Bone marrow (tissue), 2 donors: ENCODE data around the gene SNX27.
"Not testable (repeated sequence)": the region's sequence is repeated elsewhere in the genome, so short reads cannot be mapped to it uniquely, and the experiment has no call there.

Source experiments
- DNase-seq, 2 donors: peaks; one replicate each; lab custom pipeline; 2025; lab: John Stamatoyannopoulos, UW

SNX27 gene

DNA sequence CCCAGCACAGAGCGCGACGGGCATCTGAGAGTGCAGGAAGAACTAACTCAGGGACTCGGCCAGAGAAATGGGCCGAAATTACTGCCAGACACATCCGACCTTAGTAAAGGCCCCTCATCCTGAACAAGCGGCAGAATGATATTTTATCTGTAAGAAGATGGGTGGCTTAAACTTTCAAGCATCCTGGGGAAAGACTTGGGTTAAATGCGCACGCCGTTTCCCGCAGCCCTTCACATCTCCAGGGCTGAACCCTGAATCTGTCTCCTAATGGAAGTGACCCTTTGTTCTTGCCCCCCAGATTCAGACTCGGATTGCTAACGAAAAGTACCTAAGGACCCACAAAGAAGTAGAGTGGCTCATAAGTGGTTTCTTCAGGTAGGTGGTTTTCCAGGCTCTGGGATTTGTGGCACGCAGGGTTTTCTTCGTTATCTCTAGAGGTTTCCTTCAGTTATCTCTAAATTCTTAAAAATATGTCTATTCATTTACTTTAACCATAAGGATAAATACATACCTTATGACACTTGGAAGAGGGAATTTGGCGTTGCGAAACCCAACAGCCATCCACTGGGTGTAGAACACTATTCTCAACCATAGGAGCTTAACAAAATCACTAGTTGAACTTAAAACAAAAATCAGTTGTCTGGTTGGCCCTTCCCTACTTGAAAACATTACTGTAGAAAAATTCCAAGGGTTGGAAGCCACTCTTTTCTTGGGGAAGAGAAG is 110.1 kb downstream of the SNX27 start:
- no peak for DNase-seq

DNA sequence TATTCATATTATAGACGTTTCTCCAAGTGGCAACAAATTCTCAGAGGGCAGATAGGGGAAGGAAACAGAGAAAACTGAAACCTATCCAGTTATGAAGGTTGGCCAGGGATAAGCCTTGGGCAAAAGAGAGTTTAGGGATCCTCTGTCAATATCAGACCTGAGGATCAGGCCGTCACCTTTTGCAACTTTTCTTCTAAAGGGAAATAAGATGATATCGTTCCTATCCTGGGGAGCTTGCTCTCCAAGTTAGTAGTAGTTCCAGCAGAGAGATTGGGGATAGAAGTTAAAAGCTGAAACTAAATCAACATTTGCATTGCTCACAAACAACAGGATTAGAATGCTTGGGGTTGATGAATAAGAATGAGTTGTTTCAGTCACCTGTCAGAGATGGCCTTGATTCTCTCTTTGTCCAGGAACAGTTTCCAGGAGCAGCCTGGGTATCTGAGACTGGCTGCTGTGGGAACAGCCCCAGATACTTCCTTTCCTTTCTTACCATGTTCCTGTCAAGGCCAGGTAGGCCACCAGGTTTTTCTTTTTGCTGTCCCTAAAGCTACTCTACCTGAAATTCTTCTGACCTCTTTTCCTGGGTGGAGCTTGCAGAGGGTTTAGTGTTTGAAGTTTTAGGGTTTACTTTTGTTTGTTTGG is 112.0 kb downstream of the SNX27 start:
- no peak for DNase-seq

DNA sequence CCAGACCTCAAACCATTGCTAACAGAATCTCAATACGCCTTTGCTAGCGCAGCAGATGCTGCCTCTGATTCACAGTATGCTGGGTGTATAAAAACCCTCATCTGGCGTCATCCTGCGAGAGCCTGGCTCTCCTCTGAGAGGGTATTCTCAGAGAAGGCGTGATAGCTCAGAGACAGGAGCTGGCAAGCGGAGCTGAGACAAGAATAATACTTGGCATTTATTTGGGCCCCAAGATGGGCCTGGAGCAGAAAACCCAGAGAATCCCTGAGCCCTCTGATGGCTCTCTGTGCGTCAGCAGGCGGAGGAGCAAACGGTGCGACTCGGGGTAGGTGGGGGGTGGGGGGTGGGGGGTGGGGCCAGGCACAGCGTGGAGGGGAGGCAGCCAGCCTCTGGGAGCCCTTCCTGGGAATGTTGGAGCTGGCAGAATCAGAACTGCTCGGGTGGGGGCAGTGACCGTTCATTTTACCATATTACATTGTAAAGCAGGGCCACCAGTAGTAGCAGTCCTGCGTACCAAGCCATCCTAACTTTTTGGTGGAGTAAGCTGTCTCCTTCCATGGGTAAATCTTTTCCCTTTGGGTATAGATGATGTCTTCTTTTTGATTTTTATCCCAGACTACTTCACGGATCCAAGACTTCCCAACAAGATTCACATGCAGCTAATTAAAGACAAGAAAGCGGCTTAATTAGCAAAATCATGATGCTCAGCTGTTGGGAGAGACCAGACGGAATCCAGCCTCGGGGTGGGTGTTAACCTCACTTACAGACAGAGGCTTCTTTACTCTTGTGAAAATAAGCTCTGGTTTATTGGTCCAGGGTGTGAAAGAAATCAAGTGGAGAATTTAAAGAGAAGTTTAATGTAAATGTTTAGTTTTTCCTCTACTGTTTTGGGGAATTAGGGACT is 116.6 kb downstream of the SNX27 start:
- DNase-seq: no peak

DNA sequence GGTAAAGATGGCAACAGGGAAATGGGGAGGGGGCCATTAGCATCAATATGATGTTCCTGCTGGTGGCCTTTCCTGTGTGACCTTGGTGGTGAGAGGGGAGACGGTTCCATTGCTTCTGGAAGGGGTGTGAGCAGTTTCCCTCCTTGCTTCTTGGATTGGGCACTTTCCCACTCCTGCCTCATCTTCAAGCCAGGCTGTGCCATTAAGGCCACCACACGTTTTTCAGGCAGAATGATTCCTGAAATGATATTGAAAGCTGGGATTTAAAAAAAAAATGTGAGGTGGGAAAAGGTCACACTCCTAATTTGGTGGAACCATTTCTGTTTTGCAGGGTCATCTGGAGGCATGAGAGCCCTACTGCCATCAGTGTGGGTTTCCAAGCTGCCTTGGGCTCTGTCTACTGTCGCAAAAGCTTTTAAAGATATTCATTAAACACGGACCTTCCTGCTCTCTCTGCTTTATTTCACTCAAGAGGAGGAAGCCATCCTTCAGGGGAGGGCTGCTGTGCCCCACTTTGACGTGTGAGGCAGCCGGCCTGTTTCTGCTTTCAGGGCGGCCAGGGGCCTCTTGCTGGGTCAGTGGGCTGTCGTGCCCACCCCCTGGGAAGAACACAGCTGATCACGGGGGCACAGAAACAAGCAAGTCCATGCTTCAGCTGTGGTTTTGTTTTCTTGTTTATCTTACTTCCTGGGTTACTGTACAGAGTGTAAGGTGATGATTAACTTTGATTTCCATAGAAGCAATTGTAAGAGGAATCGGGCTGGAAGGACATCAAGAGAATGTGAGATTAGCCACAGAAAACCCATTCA is 117.5 kb downstream of the SNX27 start:
- no peak for DNase-seq

DNA sequence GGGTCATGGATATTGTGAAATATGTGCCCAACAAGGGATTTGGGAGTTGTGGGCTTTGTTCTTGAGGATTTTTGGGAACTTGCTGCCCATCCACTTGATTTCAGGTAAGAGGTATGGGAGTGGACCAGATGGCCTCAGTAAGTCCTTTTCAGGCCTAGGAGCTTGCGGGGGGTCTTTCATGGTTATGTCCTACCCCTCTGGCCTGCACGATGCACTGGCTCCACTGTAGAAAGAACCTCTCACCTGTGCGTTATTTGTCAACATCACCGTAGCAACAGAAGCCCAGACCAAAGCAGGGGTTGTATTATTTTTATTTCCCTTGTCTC is 118.1 kb downstream of the SNX27 start:
- no peak for DNase-seq

DNA sequence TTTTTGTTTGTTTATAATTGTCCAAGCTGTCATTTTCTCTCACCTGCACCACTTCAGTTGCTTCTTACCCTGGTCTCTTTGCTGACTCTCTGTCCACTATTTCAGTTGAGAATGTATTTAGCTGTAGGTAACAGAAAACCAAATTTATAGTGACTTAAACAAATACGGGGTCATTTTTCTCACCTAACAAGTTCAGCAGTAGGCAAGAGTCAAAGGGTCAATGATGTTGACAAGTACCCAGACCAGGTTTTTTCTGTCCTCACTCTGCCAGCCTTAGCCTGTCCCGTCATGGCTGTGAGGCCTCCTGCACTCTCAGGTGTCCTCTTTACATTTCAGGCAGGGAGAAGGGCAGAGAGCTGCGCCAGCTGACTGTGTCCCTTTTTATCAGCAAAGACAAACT is 121.3 kb downstream of the SNX27 start:
- no peak for DNase-seq

DNA sequence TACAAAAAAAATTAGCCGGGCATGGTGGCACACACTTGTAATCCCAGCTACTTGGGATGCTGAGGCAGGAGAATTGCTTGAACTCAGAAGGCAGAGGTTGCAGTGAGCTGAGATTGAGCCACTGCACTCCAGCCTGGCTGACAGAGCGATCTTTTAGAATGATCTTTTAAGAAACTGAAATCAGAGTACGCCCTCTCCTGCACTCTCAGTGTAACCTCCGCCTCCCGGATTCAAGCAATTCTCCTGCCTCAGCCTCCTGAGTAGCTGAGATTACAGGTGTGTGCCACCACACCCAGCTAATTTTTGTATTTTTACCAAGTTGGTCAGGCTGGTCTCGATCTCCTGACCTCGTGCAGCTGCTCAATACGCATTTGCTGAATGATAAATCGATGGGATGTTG is 122.1 kb downstream of the SNX27 start:
- DNase-seq: not testable (repeated sequence)

DNA sequence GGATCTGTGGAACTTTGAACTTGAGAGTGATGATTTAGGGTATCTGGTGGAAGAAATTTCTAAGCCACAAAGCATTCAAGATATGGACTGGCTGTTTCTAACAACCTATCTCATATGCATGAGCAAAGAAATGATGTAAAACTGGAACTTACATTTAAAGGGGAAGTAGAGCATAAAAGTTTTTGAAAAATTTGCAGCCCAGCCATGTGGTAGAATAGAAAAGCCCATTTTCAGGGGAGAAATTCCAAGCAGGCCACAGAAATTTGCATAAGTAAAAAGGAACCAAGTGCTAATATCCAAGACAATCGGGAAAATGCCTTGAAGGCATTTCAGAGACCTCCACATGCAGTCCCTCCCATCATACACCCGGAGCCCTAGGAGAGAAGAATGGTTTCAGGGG is 125.2 kb downstream of the SNX27 start:
- no peak for DNase-seq

DNA sequence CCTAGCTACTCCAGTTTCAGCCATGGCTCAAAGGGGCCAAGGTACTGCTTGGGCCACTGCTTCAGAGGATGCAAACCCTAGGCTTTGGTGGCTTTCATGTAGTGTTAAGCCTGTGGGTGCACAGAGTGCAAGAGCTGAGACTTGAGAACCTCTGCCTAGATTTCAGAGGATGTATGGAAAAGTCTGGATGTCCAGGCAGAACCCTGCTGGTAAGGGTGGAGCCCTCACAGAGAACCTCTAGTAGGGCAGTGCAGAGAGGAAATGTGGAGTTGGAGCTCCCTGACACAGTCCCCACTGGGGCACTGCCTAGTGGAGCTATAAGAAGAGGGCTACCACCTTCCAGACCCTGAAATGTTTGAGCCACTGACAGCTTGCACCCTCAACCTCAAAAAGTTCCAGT is 125.6 kb downstream of the SNX27 start:
- no peak for DNase-seq

DNA sequence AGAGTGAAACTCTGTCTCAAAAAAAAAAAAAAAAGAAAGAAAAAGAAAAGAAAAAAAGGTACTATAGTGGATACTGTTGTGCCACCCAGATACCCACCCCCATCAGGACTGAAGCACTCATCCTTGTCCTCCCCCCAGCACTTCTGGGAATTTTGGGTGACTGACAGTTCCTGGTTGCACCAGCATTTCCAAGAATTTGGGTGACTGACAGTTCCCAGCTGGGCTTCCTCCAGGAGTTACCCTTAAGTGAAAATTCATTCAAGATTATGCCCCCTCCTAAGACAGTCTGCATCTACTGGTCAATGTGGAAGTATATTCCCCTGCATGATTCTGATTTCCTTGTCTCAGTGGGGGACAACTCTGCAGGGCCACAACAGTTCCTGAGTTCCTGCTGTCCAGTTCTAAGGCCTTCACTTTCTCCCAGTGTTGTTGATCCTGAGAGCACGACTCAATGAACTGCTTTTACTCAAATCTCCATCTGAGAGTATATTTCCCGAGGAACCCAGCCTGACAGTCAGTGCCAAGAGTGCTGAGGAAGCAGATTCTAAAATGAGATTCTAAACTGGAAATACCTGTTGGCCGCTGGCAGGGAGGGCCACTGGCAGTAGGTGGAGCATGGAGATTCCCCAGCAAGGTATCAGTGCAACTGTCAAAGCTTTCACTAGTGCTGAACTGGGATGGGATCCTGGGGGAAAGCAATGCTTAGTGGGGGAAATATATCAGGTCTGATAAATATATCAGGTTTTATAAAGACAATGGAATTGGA is 127.9 kb downstream of the SNX27 start:
- no peak for DNase-seq

DNA sequence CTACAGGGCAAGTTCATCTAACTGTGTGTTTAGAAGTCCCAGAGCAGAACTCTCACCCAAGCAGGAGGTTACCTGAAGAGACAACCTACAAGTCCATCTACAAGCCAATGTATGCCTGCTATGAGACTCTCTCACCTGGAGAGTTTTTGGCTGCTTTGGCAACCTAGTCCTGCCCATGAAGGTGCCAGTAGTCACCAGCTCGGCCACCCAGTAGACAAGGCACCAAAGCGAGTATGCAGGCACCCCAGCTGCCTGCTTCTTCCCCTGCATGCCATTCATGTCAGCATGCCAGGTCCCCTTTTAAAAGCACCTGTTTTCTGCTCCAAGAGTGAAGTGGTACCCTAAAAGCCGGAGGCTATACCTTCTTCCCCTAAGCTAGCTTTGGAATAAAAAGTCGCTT is 129.7 kb downstream of the SNX27 start:
- no peak for DNase-seq
